Measurements from ENCODE around the gene TAF3. TPM values are rescaled to one million over a fixed set of nuclear protein-coding genes. Genes with fewer than 3 reads are reported as not detected.

TAF3 gene
- total RNA-seq, 1 experiment from 2014 or later: 5.5 TPM

DNA sequence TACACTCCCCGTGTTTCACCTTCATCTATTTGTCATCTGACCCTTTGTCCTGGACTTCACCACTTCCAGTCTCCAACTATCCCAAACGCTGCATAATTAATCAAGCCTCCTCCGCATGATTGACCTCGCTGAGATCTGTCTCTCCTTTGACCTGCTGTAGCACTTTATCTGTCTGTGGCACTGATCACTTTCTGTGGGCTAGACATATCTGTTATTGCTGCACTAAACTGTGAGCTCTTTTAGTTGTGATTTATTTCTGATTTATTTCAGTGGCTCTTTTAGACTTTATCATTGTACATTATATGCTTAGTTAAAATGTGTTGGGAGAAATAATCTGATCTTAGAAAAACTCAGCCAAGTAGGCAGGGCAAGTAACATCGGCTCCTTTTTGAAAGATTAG lies 144.3 kb downstream of the TAF3 start:
- in situ Hi-C loops (cut with HindIII; ENCODE audit: low pct_unique_long_range_greater_than_20kb, low sequenced_read_pairs) (no loop called here), intact Hi-C loops (cut with micrococcal nuclease; ENCODE audit: unreplicated experiment) (no loop called here)
- no TSS peak for BruUV-seq (replicated peaks)
- Histone ChIP-seq H3K36me3 (ENCODE audit: control insufficient read depth, insufficient read depth, low read length) (no peaks in the 10 kb centered on the region), H3K4me3 (ENCODE audit: low read depth in 2 of 2, low read length in 2 of 2) (no peak overlapping the region), H3K4me1 (ENCODE audit: control insufficient read depth, insufficient read depth, low read length) (no peaks in the 10 kb centered on the region), H3K27me3 (ENCODE audit: control insufficient read depth, insufficient read depth, low read length) (no peaks in the 10 kb centered on the region), H3K9me3 (ENCODE audit: control insufficient read depth, insufficient read depth, low read depth, low read length) (no peaks in the 10 kb centered on the region), H3K27ac (ENCODE audit: low read length) (no peak overlapping the region)
- ATAC-seq (no peak), DNase-seq (ENCODE audit: low read depth, low spot score) (no peak)
- TF ChIP-seq SIN3A (IDR thresholded peaks at IDR 0.05; ENCODE audit: borderline replicate concordance, insufficient read depth, low read depth, low read length): no peak
- no peak for TF ChIP-seq TCF7L2 (IDR thresholded peaks at IDR 0.05; ENCODE audit: low read depth, low read length)
- TF ChIP-seq, protein P1, sequence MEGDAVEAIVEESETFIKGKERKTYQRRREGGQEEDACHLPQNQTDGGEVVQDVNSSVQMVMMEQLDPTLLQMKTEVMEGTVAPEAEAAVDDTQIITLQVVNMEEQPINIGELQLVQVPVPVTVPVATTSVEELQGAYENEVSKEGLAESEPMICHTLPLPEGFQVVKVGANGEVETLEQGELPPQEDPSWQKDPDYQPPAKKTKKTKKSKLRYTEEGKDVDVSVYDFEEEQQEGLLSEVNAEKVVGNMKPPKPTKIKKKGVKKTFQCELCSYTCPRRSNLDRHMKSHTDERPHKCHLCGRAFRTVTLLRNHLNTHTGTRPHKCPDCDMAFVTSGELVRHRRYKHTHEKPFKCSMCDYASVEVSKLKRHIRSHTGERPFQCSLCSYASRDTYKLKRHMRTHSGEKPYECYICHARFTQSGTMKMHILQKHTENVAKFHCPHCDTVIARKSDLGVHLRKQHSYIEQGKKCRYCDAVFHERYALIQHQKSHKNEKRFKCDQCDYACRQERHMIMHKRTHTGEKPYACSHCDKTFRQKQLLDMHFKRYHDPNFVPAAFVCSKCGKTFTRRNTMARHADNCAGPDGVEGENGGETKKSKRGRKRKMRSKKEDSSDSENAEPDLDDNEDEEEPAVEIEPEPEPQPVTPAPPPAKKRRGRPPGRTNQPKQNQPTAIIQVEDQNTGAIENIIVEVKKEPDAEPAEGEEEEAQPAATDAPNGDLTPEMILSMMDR (IDR thresholded peaks at IDR 0.05): no peak
- TF ChIP-seq, protein P2, sequence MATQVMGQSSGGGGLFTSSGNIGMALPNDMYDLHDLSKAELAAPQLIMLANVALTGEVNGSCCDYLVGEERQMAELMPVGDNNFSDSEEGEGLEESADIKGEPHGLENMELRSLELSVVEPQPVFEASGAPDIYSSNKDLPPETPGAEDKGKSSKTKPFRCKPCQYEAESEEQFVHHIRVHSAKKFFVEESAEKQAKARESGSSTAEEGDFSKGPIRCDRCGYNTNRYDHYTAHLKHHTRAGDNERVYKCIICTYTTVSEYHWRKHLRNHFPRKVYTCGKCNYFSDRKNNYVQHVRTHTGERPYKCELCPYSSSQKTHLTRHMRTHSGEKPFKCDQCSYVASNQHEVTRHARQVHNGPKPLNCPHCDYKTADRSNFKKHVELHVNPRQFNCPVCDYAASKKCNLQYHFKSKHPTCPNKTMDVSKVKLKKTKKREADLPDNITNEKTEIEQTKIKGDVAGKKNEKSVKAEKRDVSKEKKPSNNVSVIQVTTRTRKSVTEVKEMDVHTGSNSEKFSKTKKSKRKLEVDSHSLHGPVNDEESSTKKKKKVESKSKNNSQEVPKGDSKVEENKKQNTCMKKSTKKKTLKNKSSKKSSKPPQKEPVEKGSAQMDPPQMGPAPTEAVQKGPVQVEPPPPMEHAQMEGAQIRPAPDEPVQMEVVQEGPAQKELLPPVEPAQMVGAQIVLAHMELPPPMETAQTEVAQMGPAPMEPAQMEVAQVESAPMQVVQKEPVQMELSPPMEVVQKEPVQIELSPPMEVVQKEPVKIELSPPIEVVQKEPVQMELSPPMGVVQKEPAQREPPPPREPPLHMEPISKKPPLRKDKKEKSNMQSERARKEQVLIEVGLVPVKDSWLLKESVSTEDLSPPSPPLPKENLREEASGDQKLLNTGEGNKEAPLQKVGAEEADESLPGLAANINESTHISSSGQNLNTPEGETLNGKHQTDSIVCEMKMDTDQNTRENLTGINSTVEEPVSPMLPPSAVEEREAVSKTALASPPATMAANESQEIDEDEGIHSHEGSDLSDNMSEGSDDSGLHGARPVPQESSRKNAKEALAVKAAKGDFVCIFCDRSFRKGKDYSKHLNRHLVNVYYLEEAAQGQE (IDR thresholded peaks at IDR 0.05; ENCODE audit: insufficient read depth in 1 of 2, low read depth in 2 of 2, low read length in 1 of 2): no peak
- TF ChIP-seq POLR2AphosphoS5 (IDR thresholded peaks at IDR 0.05; ENCODE audit: low read depth, low read length): no peak
- CTCF ChIA-PET: no interaction called here
- POLR2A ChIA-PET: no interaction called here

DNA sequence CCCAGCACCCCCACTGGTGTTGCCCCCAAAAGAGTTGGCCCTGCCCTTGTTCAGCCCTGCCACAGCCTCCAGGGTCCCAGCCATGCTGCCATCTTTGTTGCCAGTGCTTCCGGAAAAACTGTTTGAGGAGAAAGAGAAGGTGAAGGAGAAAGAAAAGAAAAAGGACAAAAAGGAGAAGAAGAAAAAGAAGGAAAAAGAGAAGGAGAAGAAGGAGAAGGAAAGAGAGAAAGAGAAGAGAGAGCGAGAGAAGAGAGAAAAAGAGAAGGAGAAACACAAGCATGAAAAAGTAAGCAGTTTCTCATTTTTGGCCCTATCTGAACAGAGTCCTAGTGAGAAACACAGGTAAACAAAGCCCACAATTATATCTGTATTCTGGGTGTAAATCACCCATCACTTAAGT lies 147.2 kb downstream of the TAF3 start:
- no TSS peak for BruUV-seq (replicated peaks)
- Histone ChIP-seq H3K9me3 (ENCODE audit: control insufficient read depth, insufficient read depth, low read depth, low read length) (no peaks in the 10 kb centered on the region), H3K27ac (ENCODE audit: low read length) (no peak overlapping the region), H3K4me3 (ENCODE audit: low read depth in 2 of 2, low read length in 2 of 2) (no peak overlapping the region), H3K27me3 (ENCODE audit: control insufficient read depth, insufficient read depth, low read length) (no peaks in the 10 kb centered on the region), H3K4me1 (ENCODE audit: control insufficient read depth, insufficient read depth, low read length) (no peaks in the 10 kb centered on the region), H3K36me3 (ENCODE audit: control insufficient read depth, insufficient read depth, low read length) (no peaks in the 10 kb centered on the region)
- no peak for TF ChIP-seq SIN3A (IDR thresholded peaks at IDR 0.05; ENCODE audit: borderline replicate concordance, insufficient read depth, low read depth, low read length)
- TF ChIP-seq, protein P2 (IDR thresholded peaks at IDR 0.05; ENCODE audit: insufficient read depth in 1 of 2, low read depth in 2 of 2, low read length in 1 of 2): no peak
- TF ChIP-seq, protein P1 (IDR thresholded peaks at IDR 0.05): no peak
- no peak for TF ChIP-seq TCF7L2 (IDR thresholded peaks at IDR 0.05; ENCODE audit: low read depth, low read length)
- TF ChIP-seq POLR2AphosphoS5 (IDR thresholded peaks at IDR 0.05; ENCODE audit: low read depth, low read length): no peak
- POLR2A ChIA-PET: no interaction called here
- intact Hi-C loops (cut with micrococcal nuclease; ENCODE audit: unreplicated experiment) (no loop called here), in situ Hi-C loops (cut with HindIII; ENCODE audit: low pct_unique_long_range_greater_than_20kb, low sequenced_read_pairs) (no loop called here)
- DNase-seq (ENCODE audit: low read depth, low spot score) (no peak), ATAC-seq (no peak)
- CTCF ChIA-PET: no interaction called here

All from Panc1 (cell line).